ENCODE measurements around the gene MMP15.
A peak's percentile ranks its signal among the peaks of the same experiment; 100 is the strongest.

MMP15 gene

DNA sequence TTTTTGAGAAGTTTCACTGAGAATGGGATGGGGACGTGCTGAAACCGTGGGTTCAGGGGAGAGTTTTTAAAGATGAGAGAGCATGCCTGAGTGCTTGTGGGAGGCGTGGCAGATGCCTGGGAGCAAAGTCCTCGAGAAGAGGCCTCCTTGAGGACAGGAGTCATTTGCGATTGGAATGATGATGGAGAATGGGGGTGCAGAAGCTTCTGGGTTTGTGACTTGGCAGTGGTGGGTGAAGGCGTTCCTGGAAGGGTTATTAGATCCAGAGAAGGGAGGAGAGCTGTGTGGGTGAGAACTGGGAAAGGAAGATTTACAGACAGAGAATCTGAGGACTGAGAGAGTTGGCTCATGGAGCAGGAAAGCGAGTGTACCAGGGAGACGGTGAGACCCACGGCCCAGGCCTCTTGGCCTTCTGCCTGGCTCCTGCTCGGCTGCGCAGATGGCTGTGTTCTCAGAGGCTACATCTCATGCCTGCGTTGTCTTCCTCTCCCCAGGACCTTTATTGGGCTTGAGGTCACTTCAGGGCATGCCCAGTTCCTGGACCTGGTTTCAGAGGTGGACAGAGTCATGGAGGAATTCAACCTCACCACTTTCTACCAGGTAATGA lies 8.6 kb upstream of the MMP15 start:
- no peaks in the 10 kb centered on the region for H3K27me3 ChIP-seq (ENCODE audit: insufficient read depth, low read length, poor library complexity)
- H2AFZ ChIP-seq (ENCODE audit: low read depth, low read length), result no peak overlapping the region
- H3K36me3 ChIP-seq (ENCODE audit: insufficient read depth, low read length), result peaks cover 28% of the 10 kb centered on the region
- H3K79me2 ChIP-seq (ENCODE audit: insufficient read depth, low read length), result no peaks in the 10 kb centered on the region
- 0 out of 2 replicates have a peak, but pooled peaks cover 4% of the 10 kb centered on the region for H4K20me1 ChIP-seq (ENCODE audit: insufficient read depth, low read length)
- no peak for ATAC-seq (ENCODE audit: insufficient read depth, low read depth)
- no peak overlapping the region for H3K27ac ChIP-seq (ENCODE audit: low read length)
- no peak overlapping the region for H3K4me3 ChIP-seq (ENCODE audit: low read depth in 1 of 2, low read length in 2 of 2)
- no peaks in the 10 kb centered on the region for H3K9me3 ChIP-seq (ENCODE audit: insufficient read depth, low read length, severe bottlenecking)
- DNase-seq, result no peak
- no peaks in the 10 kb centered on the region for H3K4me1 ChIP-seq (ENCODE audit: insufficient read depth, low read length)
- TF ChIP-seq CTCF (IDR thresholded peaks at IDR 0.05; ENCODE audit: borderline replicate concordance, extremely low read depth, low read length, poor library complexity, severe bottlenecking) (no peak), EZH2 (IDR thresholded peaks at IDR 0.05; ENCODE audit: borderline replicate concordance, low read depth, low read length, severe bottlenecking) (no peak)
- no peak overlapping the region for H3K9ac ChIP-seq (ENCODE audit: low read depth, low read length)
- H3K4me2 ChIP-seq (ENCODE audit: insufficient read depth, low read length), result no peak overlapping the region

DNA sequence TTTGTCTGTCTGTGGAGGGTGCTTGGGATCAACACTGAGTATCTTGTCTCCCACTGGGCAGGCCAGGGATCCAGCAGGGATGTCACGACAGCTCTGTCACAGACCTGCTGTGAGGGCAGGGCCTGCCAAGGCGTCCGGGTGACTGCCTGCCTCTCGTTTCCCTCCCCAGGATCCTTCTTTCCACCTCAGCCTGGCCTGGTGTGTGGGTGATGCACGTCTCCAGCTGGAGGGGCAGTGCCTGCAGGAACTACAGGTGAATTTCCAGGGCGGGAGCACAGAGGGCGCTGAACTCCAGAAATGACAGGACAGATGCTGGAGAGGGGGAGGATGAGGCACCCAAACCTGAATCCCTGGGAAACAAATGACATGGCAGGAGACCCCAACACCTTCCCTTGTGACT lies 6.8 kb upstream of the MMP15 start:
- peaks cover 12% of the 10 kb centered on the region for H3K36me3 ChIP-seq (ENCODE audit: insufficient read depth, low read length)
- no peaks in the 10 kb centered on the region for H3K27me3 ChIP-seq (ENCODE audit: insufficient read depth, low read length, poor library complexity)
- no peaks in the 10 kb centered on the region for H3K9me3 ChIP-seq (ENCODE audit: insufficient read depth, low read length, severe bottlenecking)
- no peak overlapping the region for H3K27ac ChIP-seq (ENCODE audit: low read length)
- no peak overlapping the region for H2AFZ ChIP-seq (ENCODE audit: low read depth, low read length)
- 0 out of 2 replicates have a peak, but pooled peaks cover 4% of the 10 kb centered on the region for H4K20me1 ChIP-seq (ENCODE audit: insufficient read depth, low read length)
- no peaks in the 10 kb centered on the region for H3K4me1 ChIP-seq (ENCODE audit: insufficient read depth, low read length)
- DNase-seq, result no peak
- ATAC-seq (ENCODE audit: insufficient read depth, low read depth), result no peak
- H3K4me3 ChIP-seq (ENCODE audit: low read depth in 1 of 2, low read length in 2 of 2), result no peak overlapping the region
- TF ChIP-seq CTCF (IDR thresholded peaks at IDR 0.05; ENCODE audit: borderline replicate concordance, extremely low read depth, low read length, poor library complexity, severe bottlenecking) (peak; percentile 27), EZH2 (IDR thresholded peaks at IDR 0.05; ENCODE audit: borderline replicate concordance, low read depth, low read length, severe bottlenecking) (no peak)
- no peak overlapping the region for H3K4me2 ChIP-seq (ENCODE audit: insufficient read depth, low read length)
- no peaks in the 10 kb centered on the region for H3K79me2 ChIP-seq (ENCODE audit: insufficient read depth, low read length)
- H3K9ac ChIP-seq (ENCODE audit: low read depth, low read length), result no peak overlapping the region

- TF ChIP-seq CTCF (IDR thresholded peaks at IDR 0.05; ENCODE audit: borderline replicate concordance, extremely low read depth, low read length, poor library complexity, severe bottlenecking), result no peak
- no peak for TF ChIP-seq EZH2 (IDR thresholded peaks at IDR 0.05; ENCODE audit: borderline replicate concordance, low read depth, low read length, severe bottlenecking)
- Histone ChIP-seq H3K36me3 (ENCODE audit: insufficient read depth, low read length) (peaks cover 12% of the 10 kb centered on the region), H4K20me1 (ENCODE audit: insufficient read depth, low read length) (peaks cover 7% of the 10 kb centered on the region; the same call in 1 of the 2 replicates), H3K79me2 (ENCODE audit: insufficient read depth, low read length) (no peaks in the 10 kb centered on the region), H3K4me2 (ENCODE audit: insufficient read depth, low read length) (no peak overlapping the region), H3K27ac (ENCODE audit: low read length) (no peak overlapping the region), H3K4me1 (ENCODE audit: insufficient read depth, low read length) (peaks cover 1% of the 10 kb centered on the region; the same call in 1 of the 2 replicates), H3K9me3 (ENCODE audit: insufficient read depth, low read length, severe bottlenecking) (no peaks in the 10 kb centered on the region), H2AFZ (ENCODE audit: low read depth, low read length) (no peak overlapping the region), H3K4me3 (ENCODE audit: low read depth in 1 of 2, low read length in 2 of 2) (no peak overlapping the region), H3K27me3 (ENCODE audit: insufficient read depth, low read length, poor library complexity) (no peaks in the 10 kb centered on the region), H3K9ac (ENCODE audit: low read depth, low read length) (no peak overlapping the region)
- DNase-seq (no peak), ATAC-seq (ENCODE audit: insufficient read depth, low read depth) (peak; percentile 34)
Observed at GRCh38 chr16:58019866-58020538, 5.6 kb upstream of the MMP15 start.

Data from DND-41 (cell line).